ENCODE data around the gene EXOSC2.

DNA sequence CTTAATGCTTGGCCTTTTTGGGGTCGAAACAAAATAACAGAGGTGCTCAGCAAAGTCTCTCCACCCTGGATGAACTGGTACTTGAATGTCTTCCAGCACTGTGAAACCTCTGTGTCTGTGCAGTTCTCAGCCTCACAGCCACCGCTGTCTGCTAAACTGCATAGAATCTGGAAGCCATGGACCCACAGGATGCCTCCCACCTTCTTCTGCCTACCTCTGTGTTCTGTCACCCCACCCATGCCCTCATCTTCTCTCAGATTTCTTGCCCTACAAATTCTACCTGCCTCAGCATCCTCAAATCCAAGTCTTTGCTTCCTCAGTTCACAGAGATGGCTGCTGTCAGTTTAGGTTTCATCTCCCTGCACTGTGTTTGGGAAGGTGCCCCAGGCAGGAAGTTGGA lies 35.6 kb downstream of the EXOSC2 start:
- TF ChIP-seq, protein P1, sequence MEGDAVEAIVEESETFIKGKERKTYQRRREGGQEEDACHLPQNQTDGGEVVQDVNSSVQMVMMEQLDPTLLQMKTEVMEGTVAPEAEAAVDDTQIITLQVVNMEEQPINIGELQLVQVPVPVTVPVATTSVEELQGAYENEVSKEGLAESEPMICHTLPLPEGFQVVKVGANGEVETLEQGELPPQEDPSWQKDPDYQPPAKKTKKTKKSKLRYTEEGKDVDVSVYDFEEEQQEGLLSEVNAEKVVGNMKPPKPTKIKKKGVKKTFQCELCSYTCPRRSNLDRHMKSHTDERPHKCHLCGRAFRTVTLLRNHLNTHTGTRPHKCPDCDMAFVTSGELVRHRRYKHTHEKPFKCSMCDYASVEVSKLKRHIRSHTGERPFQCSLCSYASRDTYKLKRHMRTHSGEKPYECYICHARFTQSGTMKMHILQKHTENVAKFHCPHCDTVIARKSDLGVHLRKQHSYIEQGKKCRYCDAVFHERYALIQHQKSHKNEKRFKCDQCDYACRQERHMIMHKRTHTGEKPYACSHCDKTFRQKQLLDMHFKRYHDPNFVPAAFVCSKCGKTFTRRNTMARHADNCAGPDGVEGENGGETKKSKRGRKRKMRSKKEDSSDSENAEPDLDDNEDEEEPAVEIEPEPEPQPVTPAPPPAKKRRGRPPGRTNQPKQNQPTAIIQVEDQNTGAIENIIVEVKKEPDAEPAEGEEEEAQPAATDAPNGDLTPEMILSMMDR (IDR thresholded peaks at IDR 0.05; ENCODE audit: insufficient read depth, low read length, poor library complexity, severe bottlenecking): no peak
- TF ChIP-seq EZH2phosphoT487 (conservative IDR thresholded peaks at IDR 0.05; ENCODE audit: low read length): no peak

All from SU-DHL-6 (cell line).